GM12878 (cell line): ENCODE measurements around the gene BAHD1. TPM values are rescaled to one million over a fixed set of nuclear protein-coding genes. Genes with fewer than 3 reads are reported as not detected.

Source experiments
- ATAC-seq: fragments of 200-7000 bp; cut with Tn5 transposase; 3 replicates; pipeline ENCODE4 v1.9.1; 2020; ENCODE audit warnings: mild to moderate bottlenecking, moderate library complexity
- BruUV-seq: library from RNA; stranded (reverse); fragments of 400-500 nt; replicated peaks from 2 replicates; lab custom pipeline; 2021; lab: Mats Ljungman, UMichigan
- CTCF ChIA-PET: fragments of 300-600 bp; sonication (Branson Sonifier 250); formaldehyde crosslinking; extraction: SDS; loops from one replicate; lab custom pipeline; 2021; ENCODE audit warnings: inconsistent platforms; lab: Yijun Ruan, JAX
- POLR2A ChIA-PET: fragments of 350-600 bp; formaldehyde crosslinking; extraction: SDS; loops from one replicate; lab custom pipeline; 2021; ENCODE audit warnings: inconsistent platforms; lab: Charles Lee
- RAD21 ChIA-PET: fragments of 300-600 bp; sonication (Branson Sonifier 250); formaldehyde crosslinking; loops from one replicate; lab custom pipeline; 2023; ENCODE audit warnings: antibody characterized with exemption; ENCODE audit not compliant: unreplicated experiment; lab: Charles Lee
- SMC1A ChIA-PET: fragments of 300-600 bp; sonication (Branson Sonifier 250); formaldehyde crosslinking; loops from one replicate; lab custom pipeline; 2023; ENCODE audit not compliant: unreplicated experiment, uncharacterized antibody; lab: Charles Lee
- DNase-seq: peaks from one replicate; pipeline ENCODE4 v3.0.0-alpha.2; 2011; ENCODE audit warnings: low read depth, low spot score
- FAIRE-seq: peaks from 3 replicates; lab custom pipeline; 2011; peaks lifted over from hg19 to GRCh38; lab: Jason Lieb, UNC
- H2AFZ ChIP-seq: 2 replicates; pipeline ENCODE4 v1.6.0; 2011; ENCODE audit warnings: low read depth, low read length, control low read depth; ENCODE audit not compliant: control insufficient read depth
- H3K27ac ChIP-seq: 2 replicates; pipeline ENCODE4 v1.5.1; 2011; ENCODE audit warnings: control low read depth; ENCODE audit not compliant: control insufficient read depth, insufficient read depth
- H3K27me3 ChIP-seq, 2 experiments: replicated peaks in 1 of 2; 2 replicates each; pipeline versions ENCODE4 v1.6.0 to v1.6.1; 2011; ENCODE audit warnings: low read length in 1 of 2; ENCODE audit not compliant: control insufficient read depth in 2 of 2, insufficient read depth in 2 of 2
- H3K36me3 ChIP-seq, 2 experiments: 2 replicates each; pipeline ENCODE4 v1.5.1; 2011; ENCODE audit warnings: low read length in 1 of 2; ENCODE audit not compliant: control insufficient read depth in 2 of 2, insufficient read depth in 2 of 2
- H3K4me1 ChIP-seq: 2 replicates; pipeline ENCODE4 v1.6.1; 2011; ENCODE audit warnings: mild to moderate bottlenecking, low read length, moderate library complexity, mixed read lengths; ENCODE audit not compliant: control insufficient read depth, insufficient read depth
- H3K4me2 ChIP-seq: 2 replicates; pipeline ENCODE4 v1.6.0; 2011; ENCODE audit warnings: control low read depth; ENCODE audit not compliant: control insufficient read depth, insufficient read depth
- H3K4me3 ChIP-seq: fragments of 200-600 bp; sonication (generic); 2 replicates; pipeline ENCODE4 v1.5.1; 2016
- H3K79me2 ChIP-seq: 2 replicates; pipeline ENCODE4 v1.6.0; 2011; ENCODE audit warnings: low read length; ENCODE audit not compliant: control insufficient read depth, insufficient read depth
- H3K9ac ChIP-seq: 2 replicates; pipeline ENCODE4 v1.8.0; 2011; ENCODE audit warnings: low read length, control low read depth, mixed read lengths; ENCODE audit not compliant: control insufficient read depth, insufficient read depth
- H3K9me3 ChIP-seq: replicated peaks from 3 replicates; pipeline ENCODE4 v1.5.1; 2011; ENCODE audit warnings: mild to moderate bottlenecking, low read length; ENCODE audit not compliant: control insufficient read depth, insufficient read depth
- H4K20me1 ChIP-seq: 2 replicates; pipeline ENCODE4 v1.6.0; 2011; ENCODE audit not compliant: control insufficient read depth, insufficient read depth
- ESRRA ChIP-seq: IDR thresholded peaks from 2 replicates; pipeline ENCODE4 v1.6.1; 2012; ENCODE audit warnings: mild to moderate bottlenecking, low read length, improper control_type of control experiment
- FOXK2 ChIP-seq: fragments of 450-650 bp; IDR thresholded peaks from 2 replicates; pipeline ENCODE4 v1.6.1; 2017; ENCODE audit warnings: mild to moderate bottlenecking, moderate library complexity
- KLF5 ChIP-seq: fragments of 450-650 bp; IDR thresholded peaks from 2 replicates; pipeline ENCODE4 v1.6.1; 2014; ENCODE audit warnings: mild to moderate bottlenecking; ENCODE audit not compliant: partially characterized antibody
- MTA2 ChIP-seq: fragments of 450-650 bp; IDR thresholded peaks from 2 replicates; pipeline ENCODE4 v1.6.1; 2016; ENCODE audit warnings: low read depth, mild to moderate bottlenecking, moderate library complexity
- MYB ChIP-seq: fragments of 150-350 bp; IDR thresholded peaks from 2 replicates; pipeline ENCODE4 v1.6.1; 2014; ENCODE audit warnings: mild to moderate bottlenecking, low read depth, low read length, borderline replicate concordance
- NFIC ChIP-seq: IDR thresholded peaks from 2 replicates; pipeline ENCODE4 v1.6.1; 2012; ENCODE audit warnings: low read depth, mild to moderate bottlenecking, inconsistent platforms, low read length, moderate library complexity
- NKRF ChIP-seq: fragments of 450-650 bp; conservative IDR thresholded peaks from 2 replicates; pipeline ENCODE4 v1.6.1; 2017; ENCODE audit warnings: mild to moderate bottlenecking, moderate library complexity
- PAX8 ChIP-seq: fragments of 450-650 bp; IDR thresholded peaks from 2 replicates; pipeline ENCODE4 v1.6.1; 2017; ENCODE audit warnings: mild to moderate bottlenecking, moderate library complexity
- POU2F2 ChIP-seq: IDR thresholded peaks from 3 replicates; pipeline ENCODE4 v1.6.1; 2011; ENCODE audit warnings: low read depth, mild to moderate bottlenecking, low read length, borderline replicate concordance
- RBBP5 ChIP-seq: fragments of 200-600 bp; sonication (generic); conservative IDR thresholded peaks from 2 replicates; pipeline ENCODE4 v1.6.1; 2016
- TCF3 ChIP-seq: IDR thresholded peaks from 2 replicates; pipeline ENCODE4 v1.6.1; 2012; ENCODE audit warnings: low read depth, mild to moderate bottlenecking, low read length, borderline replicate concordance; ENCODE audit not compliant: insufficient read depth
- ZSCAN29 ChIP-seq: fragments of 450-650 bp; IDR thresholded peaks from 2 replicates; pipeline ENCODE4 v1.6.1; 2017; ENCODE audit warnings: mild to moderate bottlenecking, moderate library complexity
- WGBS: methylation state at CpG from one replicate; pipeline ENCODE4 v1.1.6; 2016; ENCODE audit warnings: low lambda C conversion rate; ENCODE audit not compliant: insufficient replicate concordance, insufficient coverage; ENCODE audit errors: missing lambda C conversion rate; 5-methylcytosine and 5-hydroxymethylcytosine counted together
- in situ Hi-C: fragments of 300-500 bp; cut with MboI; formaldehyde crosslinking; loops from 9 replicates; pipeline ENCODE4 v1.14.3; 2018; ENCODE audit warnings: mixed read lengths
- intact Hi-C: fragments of 100-400 bp; cut with micrococcal nuclease; formaldehyde crosslinking; loops from one replicate; pipeline ENCODE4 v1.14.2; 2022; ENCODE audit not compliant: unreplicated experiment
- polyA plus RNA-seq, 11 experiments: library from polyadenylated mRNA; depleted of rRNA in 4 of 11; unstranded in 6 of 11; stranded (reverse) in 5 of 11; fragments of >200 nt; fragmentation: Nextera tagmentation in 4 of 11; fragmentation: Illumina TruSeq in 1 of 11; extraction: Ambion mirVana in 4 of 11; extraction: Trizol in 1 of 11; gene quantifications; 1 replicate in 1 of 11; 2 replicates in 10 of 11; pipeline versions ENCODE4 v1.2.1 to v1.2.3, GENCODE V29; 2011 to 2016; ENCODE audit warnings: inconsistent platforms in 2 of 11, missing spikeins in 2 of 11, low read depth in 1 of 11
- total RNA-seq, 4 experiments: library from RNA; depleted of rRNA in 3 of 4; stranded (reverse); fragments of >200 nt in 3 of 4; fragmentation: Illumina TruSeq in 1 of 4; extraction: Trizol in 1 of 4; gene quantifications; 2 replicates each; pipeline versions ENCODE4 v1.2.1 to v1.2.3, GENCODE V29; 2013 to 2021
- TF ChIP-seq, protein P1 (sequence below): fragments of 450-650 bp; IDR thresholded peaks from 2 replicates; pipeline ENCODE4 v1.6.1; 2016; ENCODE audit warnings: mild to moderate bottlenecking, moderate library complexity, borderline replicate concordance
- TF ChIP-seq, protein P2 (sequence below): IDR thresholded peaks from 2 replicates; pipeline ENCODE4 v1.6.1; 2011; ENCODE audit warnings: low read depth, mild to moderate bottlenecking, low read length, moderate library complexity, borderline replicate concordance; ENCODE audit errors: extremely low read depth

The BAHD1 gene
- total and polyA plus RNA-seq, 10 of the 15 experiments (the other 5 are each of a cell fraction or from before 2014, with no cell fraction given): 0.21 to 21.8 (median 5.8) TPM

- Histone ChIP-seq H3K79me2 (no peaks in the 10 kb centered on the region), H4K20me1 (no peaks in the 10 kb centered on the region), H3K9me3 (no peaks in the 10 kb centered on the region), H3K27me3 (peaks cover 16 to 36% of the 10 kb centered on the region in 2 experiments), H3K4me2 (no peak overlapping the region), H3K4me1 (peaks cover 12% of the 10 kb centered on the region), H3K27ac (no peak overlapping the region), H2AFZ (no peak overlapping the region), H3K36me3 (no peaks in the 10 kb centered on the region), H3K9ac (no peak overlapping the region), H3K4me3 (no peak overlapping the region)
- no TSS peak for BruUV-seq
- in situ Hi-C loops: no loop called here
- intact Hi-C loops: no loop called here
- FAIRE-seq: no peak
- RAD21 ChIA-PET: no interaction called here
- POLR2A ChIA-PET: no interaction called here
- CTCF ChIA-PET: interaction anchor here (0.5 to 0.9 kb wide), 3 partner anchors 62 to 314 kb away, joined by 3 to 5 read pairs (median 3); no protein-coding TSS in a partner anchor
- no peak for DNase-seq
- WGBS: 38% methylated on average over 20 of the region's 20 CpGs
- no peak for ATAC-seq
- SMC1A ChIA-PET: no interaction called here
- TF ChIP-seq RBBP5: no peak
- TF ChIP-seq NFIC: no peak
- TF ChIP-seq FOXK2: no peak
- TF ChIP-seq POU2F2: no peak
- no peak for TF ChIP-seq KLF5
- no peak for TF ChIP-seq TCF3
- TF ChIP-seq ESRRA: no peak
- TF ChIP-seq, protein P1, sequence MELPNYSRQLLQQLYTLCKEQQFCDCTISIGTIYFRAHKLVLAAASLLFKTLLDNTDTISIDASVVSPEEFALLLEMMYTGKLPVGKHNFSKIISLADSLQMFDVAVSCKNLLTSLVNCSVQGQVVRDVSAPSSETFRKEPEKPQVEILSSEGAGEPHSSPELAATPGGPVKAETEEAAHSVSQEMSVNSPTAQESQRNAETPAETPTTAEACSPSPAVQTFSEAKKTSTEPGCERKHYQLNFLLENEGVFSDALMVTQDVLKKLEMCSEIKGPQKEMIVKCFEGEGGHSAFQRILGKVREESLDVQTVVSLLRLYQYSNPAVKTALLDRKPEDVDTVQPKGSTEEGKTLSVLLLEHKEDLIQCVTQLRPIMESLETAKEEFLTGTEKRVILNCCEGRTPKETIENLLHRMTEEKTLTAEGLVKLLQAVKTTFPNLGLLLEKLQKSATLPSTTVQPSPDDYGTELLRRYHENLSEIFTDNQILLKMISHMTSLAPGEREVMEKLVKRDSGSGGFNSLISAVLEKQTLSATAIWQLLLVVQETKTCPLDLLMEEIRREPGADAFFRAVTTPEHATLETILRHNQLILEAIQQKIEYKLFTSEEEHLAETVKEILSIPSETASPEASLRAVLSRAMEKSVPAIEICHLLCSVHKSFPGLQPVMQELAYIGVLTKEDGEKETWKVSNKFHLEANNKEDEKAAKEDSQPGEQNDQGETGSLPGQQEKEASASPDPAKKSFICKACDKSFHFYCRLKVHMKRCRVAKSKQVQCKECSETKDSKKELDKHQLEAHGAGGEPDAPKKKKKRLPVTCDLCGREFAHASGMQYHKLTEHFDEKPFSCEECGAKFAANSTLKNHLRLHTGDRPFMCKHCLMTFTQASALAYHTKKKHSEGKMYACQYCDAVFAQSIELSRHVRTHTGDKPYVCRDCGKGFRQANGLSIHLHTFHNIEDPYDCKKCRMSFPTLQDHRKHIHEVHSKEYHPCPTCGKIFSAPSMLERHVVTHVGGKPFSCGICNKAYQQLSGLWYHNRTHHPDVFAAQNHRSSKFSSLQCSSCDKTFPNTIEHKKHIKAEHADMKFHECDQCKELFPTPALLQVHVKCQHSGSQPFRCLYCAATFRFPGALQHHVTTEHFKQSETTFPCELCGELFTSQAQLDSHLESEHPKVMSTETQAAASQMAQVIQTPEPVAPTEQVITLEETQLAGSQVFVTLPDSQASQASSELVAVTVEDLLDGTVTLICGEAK: no peak
- TF ChIP-seq ZSCAN29: no peak
- no peak for TF ChIP-seq PAX8
- TF ChIP-seq MTA2: no peak
- TF ChIP-seq MYB: no peak
- TF ChIP-seq NKRF: no peak
- TF ChIP-seq, protein P2, sequence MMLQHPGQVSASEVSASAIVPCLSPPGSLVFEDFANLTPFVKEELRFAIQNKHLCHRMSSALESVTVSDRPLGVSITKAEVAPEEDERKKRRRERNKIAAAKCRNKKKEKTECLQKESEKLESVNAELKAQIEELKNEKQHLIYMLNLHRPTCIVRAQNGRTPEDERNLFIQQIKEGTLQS: no peak
Observed at GRCh38 chr15:40435023-40435709, 5.6 kb upstream of the BAHD1 start.
